Chondrocyte (in vitro differentiated cells): ENCODE results near the gene PRKCB. TPM values are rescaled to one million over a fixed set of nuclear protein-coding genes. Genes with fewer than 3 reads are reported as not detected.

Source experiments
- DNase-seq: peaks from one replicate; pipeline ENCODE4 v3.0.0; 2021; ENCODE audit warnings: mixed read lengths, low spot score
- H3K27ac Mint-ChIP-seq: one replicate; pipeline ENCODE4 v1.8.0; 2021; ENCODE audit warnings: mild to moderate bottlenecking, moderate library complexity, mixed read lengths; ENCODE audit not compliant: unreplicated experiment
- H3K27me3 Mint-ChIP-seq: 2 replicates; pipeline ENCODE4 v1.8.0; 2021; ENCODE audit warnings: low read depth, mixed read lengths
- H3K36me3 Mint-ChIP-seq: 2 replicates; pipeline ENCODE4 v1.8.0; 2021; ENCODE audit warnings: low read depth, mixed read lengths
- H3K4me1 Mint-ChIP-seq: 2 replicates; pipeline ENCODE4 v1.8.0; 2021; ENCODE audit warnings: low read depth, mild to moderate bottlenecking, mixed read lengths
- H3K4me3 Mint-ChIP-seq: one replicate; pipeline ENCODE4 v1.8.0; 2021; ENCODE audit warnings: mild to moderate bottlenecking, moderate library complexity, mixed read lengths; ENCODE audit not compliant: unreplicated experiment
- H3K9me3 Mint-ChIP-seq: 2 replicates; pipeline ENCODE4 v1.8.0; 2021; ENCODE audit warnings: low read depth, mixed read lengths
- CTCF ChIP-seq: fragments of 200-600 bp; sonication (generic); IDR thresholded peaks from 2 replicates; pipeline ENCODE4 v1.5.0; 2021; ENCODE audit warnings: antibody characterized with exemption, mild to moderate bottlenecking, moderate library complexity
- total RNA-seq: library from RNA; stranded (reverse); gene quantifications from 3 replicates; pipeline ENCODE4 v1.2.1, GENCODE V29; 2021

PRKCB gene
- total RNA-seq, 1 donor from 2014 or later, result not detected

GRCh38 chr16:23959072-23959751 is 123.4 kb downstream of the PRKCB start:
- TF ChIP-seq CTCF, result no peak
- H3K36me3 Mint-ChIP-seq, result no peaks in the 10 kb centered on the region
- H3K4me3 Mint-ChIP-seq, result no peak overlapping the region
- no peaks in the 10 kb centered on the region for H3K4me1 Mint-ChIP-seq
- H3K9me3 Mint-ChIP-seq, result peaks cover 5% of the 10 kb centered on the region
- peaks cover 5% of the 10 kb centered on the region for H3K27me3 Mint-ChIP-seq
- DNase-seq, result no peak
- H3K27ac Mint-ChIP-seq, result no peak overlapping the region

DNA sequence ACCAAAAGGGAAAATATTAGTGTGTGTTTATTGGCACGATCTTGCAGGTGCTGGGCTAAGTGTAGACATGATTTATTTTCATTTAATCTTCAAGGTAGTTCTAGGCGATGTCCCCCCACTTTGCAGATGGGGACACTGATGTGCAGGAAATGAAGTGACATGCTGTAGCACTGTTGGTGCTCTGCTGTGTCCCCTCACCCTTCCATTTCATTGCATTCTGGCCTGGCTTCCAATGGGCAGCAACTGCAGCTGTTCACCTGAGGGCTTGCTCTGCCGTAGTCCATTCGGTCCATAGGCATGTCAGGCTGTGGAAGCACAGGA is 123.9 kb downstream of the PRKCB start:
- no peak overlapping the region for H3K4me3 Mint-ChIP-seq
- no peaks in the 10 kb centered on the region for H3K36me3 Mint-ChIP-seq
- no peak for DNase-seq
- H3K9me3 Mint-ChIP-seq, result peaks cover 5% of the 10 kb centered on the region
- TF ChIP-seq CTCF, result no peak
- H3K27ac Mint-ChIP-seq, result no peak overlapping the region
- H3K27me3 Mint-ChIP-seq, result peaks cover 5% of the 10 kb centered on the region
- no peaks in the 10 kb centered on the region for H3K4me1 Mint-ChIP-seq

GRCh38 chr16:23960081-23960885 is 124.5 kb downstream of the PRKCB start:
- DNase-seq, result no peak
- Mint-ChIP-seq H3K9me3 (peaks cover 5% of the 10 kb centered on the region), H3K4me1 (no peaks in the 10 kb centered on the region), H3K27ac (no peak overlapping the region), H3K27me3 (peaks cover 5% of the 10 kb centered on the region), H3K4me3 (no peak overlapping the region), H3K36me3 (no peaks in the 10 kb centered on the region)
- TF ChIP-seq CTCF, result no peak

- H3K27me3 Mint-ChIP-seq, result peaks cover 5% of the 10 kb centered on the region
- no peak overlapping the region for H3K27ac Mint-ChIP-seq
- no peak for DNase-seq
- no peaks in the 10 kb centered on the region for H3K4me1 Mint-ChIP-seq
- H3K4me3 Mint-ChIP-seq, result no peak overlapping the region
- peaks cover 9% of the 10 kb centered on the region for H3K9me3 Mint-ChIP-seq
- no peak for TF ChIP-seq CTCF
- no peaks in the 10 kb centered on the region for H3K36me3 Mint-ChIP-seq
These were observed 126.2 kb downstream of the PRKCB start for GRCh38 chr16:23962001-23962400.

DNA sequence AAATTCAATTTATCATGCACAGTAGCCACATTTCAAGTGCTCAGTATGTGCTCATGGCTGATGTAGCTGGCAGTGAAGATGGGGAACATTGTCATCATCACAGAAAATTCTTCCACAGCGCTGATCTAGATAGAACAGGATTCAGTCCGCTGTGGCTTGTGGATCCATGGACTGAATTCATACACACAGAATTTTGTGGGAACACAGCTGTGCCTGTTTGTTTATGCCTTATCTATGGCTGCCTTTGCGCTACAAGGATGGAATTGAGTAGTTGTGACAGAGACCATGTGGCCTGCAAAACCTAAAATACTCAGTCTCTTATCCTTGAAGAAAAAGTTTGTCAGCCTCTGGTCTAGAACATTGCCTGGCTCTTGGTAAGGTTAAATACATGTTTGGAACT is 128.4 kb downstream of the PRKCB start:
- Mint-ChIP-seq H3K4me3 (no peak overlapping the region), H3K9me3 (peaks cover 9% of the 10 kb centered on the region), H3K27me3 (peaks cover 5% of the 10 kb centered on the region), H3K27ac (no peak overlapping the region), H3K4me1 (no peaks in the 10 kb centered on the region), H3K36me3 (no peaks in the 10 kb centered on the region)
- no peak for DNase-seq
- no peak for TF ChIP-seq CTCF
